Epithelial cell of esophagus (primary cell): Measurements from ENCODE around the gene RARB.

Experiments used
- DNase-seq: peaks from one replicate; pipeline ENCODE4 v3.0.0; 2010; ENCODE audit warnings: low read depth
- H3K4me3 ChIP-seq: 2 replicates; pipeline ENCODE4 v1.5.1; 2011; ENCODE audit warnings: mild to moderate bottlenecking, low read length, control low read depth
- CTCF ChIP-seq: IDR thresholded peaks from 2 replicates; pipeline ENCODE4 v1.5.1; 2011; ENCODE audit warnings: low read depth, mild to moderate bottlenecking, low read length, control low read depth, inconsistent platforms; ENCODE audit not compliant: insufficient read depth; ENCODE audit errors: missing control alignments

Gene RARB

GRCh38 chr3:25500706-25501210 lies 72.7 kb downstream of the RARB start:
- no peak for TF ChIP-seq CTCF
- DNase-seq, result no peak
- H3K4me3 ChIP-seq, result no peak overlapping the region

GRCh38 chr3:25502233-25502632 lies 74.2 kb downstream of the RARB start:
- no peak overlapping the region for H3K4me3 ChIP-seq
- DNase-seq, result no peak
- TF ChIP-seq CTCF, result no peak

GRCh38 chr3:25503898-25504301 lies 75.8 kb downstream of the RARB start:
- no peak for DNase-seq
- no peak for TF ChIP-seq CTCF
- H3K4me3 ChIP-seq, result no peak overlapping the region

GRCh38 chr3:25505581-25505980 lies 77.5 kb downstream of the RARB start:
- no peak for DNase-seq
- H3K4me3 ChIP-seq, result no peak overlapping the region
- TF ChIP-seq CTCF, result no peak

- no peak for DNase-seq
- TF ChIP-seq CTCF, result no peak
- no peak overlapping the region for H3K4me3 ChIP-seq
These were observed 79.7 kb downstream of the RARB start for GRCh38 chr3:25507811-25508210.

GRCh38 chr3:25508433-25508832 lies 80.4 kb downstream of the RARB start:
- H3K4me3 ChIP-seq, result no peak overlapping the region
- no peak for TF ChIP-seq CTCF
- no peak for DNase-seq

- no peak for TF ChIP-seq CTCF
- H3K4me3 ChIP-seq, result no peak overlapping the region
- peak; percentile 53 for DNase-seq
These were observed 80.8 kb downstream of the RARB start for GRCh38 chr3:25508901-25509300.
